ENCODE results near the gene RSPH3. TPM values are rescaled to one million over a fixed set of nuclear protein-coding genes. Genes with fewer than 3 reads are reported as not detected.
A peak's percentile ranks its signal among the peaks of the same experiment; 100 is the strongest.
"Not testable (repeated sequence)": the region's sequence is repeated elsewhere in the genome, so short reads cannot be mapped to it uniquely, and the experiment has no call there.

RSPH3 gene
- total and polyA plus RNA-seq, 2 experiments from 2014 or later = 8.0 to 8.2 TPM

DNA sequence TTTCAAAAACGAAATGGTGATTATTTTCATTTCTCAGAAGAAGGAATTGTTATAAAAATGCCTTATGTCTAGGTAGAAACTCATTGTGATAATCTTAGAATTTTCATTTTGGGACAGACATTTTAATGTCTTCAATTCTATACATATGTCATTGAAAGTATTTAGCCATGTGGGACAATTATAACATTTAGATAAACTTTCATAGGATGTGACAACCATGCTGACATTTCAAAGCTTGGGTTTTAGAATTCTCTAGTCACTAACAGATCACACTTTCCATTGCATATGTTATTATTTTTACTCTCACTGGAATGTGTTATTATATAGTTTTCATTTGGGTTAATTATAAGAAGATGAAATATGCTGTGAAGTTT, 39.9 kb upstream of the RSPH3 start:
- H3K4me2 ChIP-seq = no peak overlapping the region
- no peaks in the 10 kb centered on the region for H3K9me3 ChIP-seq (ENCODE audit: low read depth)
- H2AFZ ChIP-seq = no peak overlapping the region
- no peak overlapping the region for H3K4me3 ChIP-seq
- no peak for TF ChIP-seq EZH2phosphoT487 (IDR thresholded peaks at IDR 0.05; ENCODE audit: low read depth, severe bottlenecking, unreplicated experiment)
- no peak for TF ChIP-seq EZH2 (IDR thresholded peaks at IDR 0.05; ENCODE audit: borderline replicate concordance)
- TF ChIP-seq, protein P1, sequence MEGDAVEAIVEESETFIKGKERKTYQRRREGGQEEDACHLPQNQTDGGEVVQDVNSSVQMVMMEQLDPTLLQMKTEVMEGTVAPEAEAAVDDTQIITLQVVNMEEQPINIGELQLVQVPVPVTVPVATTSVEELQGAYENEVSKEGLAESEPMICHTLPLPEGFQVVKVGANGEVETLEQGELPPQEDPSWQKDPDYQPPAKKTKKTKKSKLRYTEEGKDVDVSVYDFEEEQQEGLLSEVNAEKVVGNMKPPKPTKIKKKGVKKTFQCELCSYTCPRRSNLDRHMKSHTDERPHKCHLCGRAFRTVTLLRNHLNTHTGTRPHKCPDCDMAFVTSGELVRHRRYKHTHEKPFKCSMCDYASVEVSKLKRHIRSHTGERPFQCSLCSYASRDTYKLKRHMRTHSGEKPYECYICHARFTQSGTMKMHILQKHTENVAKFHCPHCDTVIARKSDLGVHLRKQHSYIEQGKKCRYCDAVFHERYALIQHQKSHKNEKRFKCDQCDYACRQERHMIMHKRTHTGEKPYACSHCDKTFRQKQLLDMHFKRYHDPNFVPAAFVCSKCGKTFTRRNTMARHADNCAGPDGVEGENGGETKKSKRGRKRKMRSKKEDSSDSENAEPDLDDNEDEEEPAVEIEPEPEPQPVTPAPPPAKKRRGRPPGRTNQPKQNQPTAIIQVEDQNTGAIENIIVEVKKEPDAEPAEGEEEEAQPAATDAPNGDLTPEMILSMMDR (IDR thresholded peaks at IDR 0.05; ENCODE audit: poor library complexity) = no peak
- no peaks in the 10 kb centered on the region for H3K36me3 ChIP-seq (replicated peaks; ENCODE audit: insufficient read depth, low read depth)
- H3K27me3 ChIP-seq = no peaks in the 10 kb centered on the region
- no peaks in the 10 kb centered on the region for H4K20me1 ChIP-seq (ENCODE audit: insufficient read depth, poor library complexity, severe bottlenecking)
- 81% methylated on average over 1 of the region's 1 CpG for WGBS (ENCODE audit: low lambda C conversion rate, missing lambda C conversion rate)
- no peak overlapping the region for H3K27ac ChIP-seq
- no peaks in the 10 kb centered on the region for H3K79me2 ChIP-seq
- H3K4me1 ChIP-seq (ENCODE audit: insufficient read depth) = peaks cover 13% of the 10 kb centered on the region
- H3K9me2 ChIP-seq (replicated peaks; ENCODE audit: insufficient read depth) = no peaks in the 10 kb centered on the region
- DNase-seq (ENCODE audit: low spot score) = no peak

DNA sequence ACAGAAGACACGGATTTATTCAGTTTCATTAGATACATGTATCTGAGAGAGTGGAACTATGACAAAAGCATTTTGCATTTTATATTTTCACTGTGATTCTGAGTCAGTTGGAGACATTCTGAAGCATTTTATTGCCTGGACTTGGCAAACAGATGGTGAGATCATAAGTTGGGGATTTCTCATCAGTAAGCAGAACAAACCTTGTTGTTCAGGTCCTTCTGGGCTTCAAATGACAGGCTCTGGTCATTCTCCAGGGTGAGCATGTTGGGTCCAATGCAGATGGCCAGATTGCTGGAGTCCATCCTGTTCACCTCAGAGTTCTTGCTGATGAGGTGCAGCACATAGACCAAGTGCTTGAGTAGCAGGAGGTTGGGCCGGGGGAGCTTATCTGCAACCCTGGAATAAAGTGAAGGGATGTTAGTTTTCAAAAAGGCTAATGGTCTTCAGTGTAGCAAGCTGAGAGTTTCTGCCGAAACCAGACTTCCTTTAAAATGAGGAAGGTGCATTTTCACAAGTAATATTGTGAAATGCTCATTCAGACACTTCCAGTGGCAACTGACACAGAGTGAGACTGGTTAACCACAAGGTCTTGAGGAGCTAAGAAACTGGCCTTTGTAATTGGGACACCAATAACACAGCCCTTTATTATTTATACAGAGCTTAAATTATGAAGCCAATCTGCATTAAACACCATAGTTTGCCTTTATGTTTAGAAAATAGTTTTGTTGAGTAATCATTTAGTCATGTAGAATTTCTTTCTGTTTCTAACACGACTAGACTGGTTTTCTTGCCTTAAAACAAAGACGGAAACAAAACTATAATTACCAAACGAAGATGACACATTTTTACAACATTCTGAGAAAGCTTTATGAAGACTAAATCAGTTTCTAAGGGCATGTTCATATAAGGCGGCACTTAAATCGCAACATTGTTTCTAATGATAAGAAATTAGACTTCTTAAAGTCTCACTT, 39.2 kb upstream of the RSPH3 start:
- Histone ChIP-seq H3K27me3 (no peaks in the 10 kb centered on the region), H3K4me2 (no peak overlapping the region), H2AFZ (no peak overlapping the region)

GRCh38 chr6:159038318-159038717, 38.3 kb upstream of the RSPH3 start:
- H3K79me2 ChIP-seq; H3K36me3 ChIP-seq (replicated peaks; ENCODE audit: insufficient read depth, low read depth); H3K4me3 ChIP-seq; H3K9me3 ChIP-seq (ENCODE audit: low read depth); H3K4me2 ChIP-seq; DNase-seq (ENCODE audit: low spot score); H3K9me2 ChIP-seq (replicated peaks; ENCODE audit: insufficient read depth); H2AFZ ChIP-seq; H3K27me3 ChIP-seq; H4K20me1 ChIP-seq (ENCODE audit: insufficient read depth, poor library complexity, severe bottlenecking): not testable (repeated sequence)
- H3K4me1 ChIP-seq (ENCODE audit: insufficient read depth) = peaks cover 11% of the 10 kb centered on the region
- 90% methylated on average over 12 of the region's 12 CpGs for WGBS (ENCODE audit: low lambda C conversion rate, missing lambda C conversion rate)
- H3K27ac ChIP-seq = peak overlapping the region; percentile 45

More for the DNA sequence above, 39.2 kb upstream of the RSPH3 start:
- no peaks in the 10 kb centered on the region for H3K36me3 ChIP-seq (replicated peaks; ENCODE audit: insufficient read depth, low read depth)
- WGBS (ENCODE audit: low lambda C conversion rate, missing lambda C conversion rate) = 78% methylated on average over 8 of the region's 8 CpGs
- no peaks in the 10 kb centered on the region for H4K20me1 ChIP-seq (ENCODE audit: insufficient read depth, poor library complexity, severe bottlenecking)
- peak; percentile 30 for DNase-seq (ENCODE audit: low spot score)
- TF ChIP-seq, protein P1 (IDR thresholded peaks at IDR 0.05; ENCODE audit: poor library complexity) = no peak
- no peak for TF ChIP-seq EZH2phosphoT487 (IDR thresholded peaks at IDR 0.05; ENCODE audit: low read depth, severe bottlenecking, unreplicated experiment)
- no peak for TF ChIP-seq EZH2 (IDR thresholded peaks at IDR 0.05; ENCODE audit: borderline replicate concordance)
- H3K9me3 ChIP-seq (ENCODE audit: low read depth) = no peaks in the 10 kb centered on the region
- no peaks in the 10 kb centered on the region for H3K79me2 ChIP-seq
- no peaks in the 10 kb centered on the region for H3K9me2 ChIP-seq (replicated peaks; ENCODE audit: insufficient read depth)
- H3K4me1 ChIP-seq (ENCODE audit: insufficient read depth) = peaks cover 13% of the 10 kb centered on the region
- peak overlapping the region; percentile 45 for H3K27ac ChIP-seq
- no peak overlapping the region for H3K4me3 ChIP-seq

GRCh38 chr6:159037756-159038290, 37.8 kb upstream of the RSPH3 start:
- no peak for TF ChIP-seq EZH2phosphoT487 (IDR thresholded peaks at IDR 0.05; ENCODE audit: low read depth, severe bottlenecking, unreplicated experiment)
- TF ChIP-seq, protein P1 (IDR thresholded peaks at IDR 0.05; ENCODE audit: poor library complexity) = no peak
- TF ChIP-seq EZH2 (IDR thresholded peaks at IDR 0.05; ENCODE audit: borderline replicate concordance) = no peak
- no peak overlapping the region for H3K27ac ChIP-seq
- WGBS (ENCODE audit: low lambda C conversion rate, missing lambda C conversion rate) = 56% methylated on average over 5 of the region's 5 CpGs
- no peaks in the 10 kb centered on the region for H3K79me2 ChIP-seq
- H3K36me3 ChIP-seq (replicated peaks; ENCODE audit: insufficient read depth, low read depth) = no peaks in the 10 kb centered on the region
- no peak overlapping the region for H3K4me2 ChIP-seq
- DNase-seq (ENCODE audit: low spot score) = no peak
- H2AFZ ChIP-seq = no peak overlapping the region
- H3K9me3 ChIP-seq (ENCODE audit: low read depth) = no peaks in the 10 kb centered on the region
- no peaks in the 10 kb centered on the region for H4K20me1 ChIP-seq (ENCODE audit: insufficient read depth, poor library complexity, severe bottlenecking)
- H3K9me2 ChIP-seq (replicated peaks; ENCODE audit: insufficient read depth) = no peaks in the 10 kb centered on the region
- H3K4me3 ChIP-seq = no peak overlapping the region
- H3K27me3 ChIP-seq = no peaks in the 10 kb centered on the region
- peaks cover 6% of the 10 kb centered on the region for H3K4me1 ChIP-seq (ENCODE audit: insufficient read depth)

Measured in hepatocyte (in vitro differentiated cells).